HepG2 (cell line): ENCODE data around the gene PLCL1.

Experiments used
- BHLHE40 ChIP-seq: IDR thresholded peaks from 2 replicates; pipeline ENCODE4 v1.6.1; 2011; ENCODE audit warnings: low read length, improper control_type of control experiment
- CTCF ChIP-seq: sonication (generic); formaldehyde crosslinking; IDR thresholded peaks from 2 replicates; pipeline ENCODE4 v1.5.0; 2020; ENCODE audit warnings: mild to moderate bottlenecking, missing genetic modification reagents, moderate library complexity
- DPF2 ChIP-seq: sonication (generic); formaldehyde crosslinking; IDR thresholded peaks from 2 replicates; pipeline ENCODE4 v1.4.0; 2020; ENCODE audit warnings: mild to moderate bottlenecking, low read depth, missing genetic modification reagents, borderline replicate concordance
- HDAC2 ChIP-seq: sonication (generic); formaldehyde crosslinking; IDR thresholded peaks from 2 replicates; pipeline ENCODE4 v1.4.0; 2020; ENCODE audit warnings: missing genetic modification reagents
- HIVEP1 ChIP-seq: sonication (generic); formaldehyde crosslinking; IDR thresholded peaks from 2 replicates; pipeline ENCODE4 v1.4.0; 2020; ENCODE audit warnings: mild to moderate bottlenecking, missing genetic modification reagents
- MAX ChIP-seq: IDR thresholded peaks from 2 replicates; pipeline ENCODE4 v1.6.1; 2012; ENCODE audit warnings: inconsistent platforms
- POLR2A ChIP-seq, 2 experiments: IDR thresholded peaks; 2 replicates each; pipeline ENCODE4 v1.6.1; 2011; ENCODE audit warnings: low read depth in 2 of 2, low read length in 2 of 2, mild to moderate bottlenecking in 1 of 2, moderate library complexity in 1 of 2; ENCODE audit not compliant: insufficient read depth in 1 of 2
- TARDBP ChIP-seq: sonication (generic); formaldehyde crosslinking; IDR thresholded peaks from 2 replicates; pipeline ENCODE4 v1.8.0; 2022; ENCODE audit warnings: mild to moderate bottlenecking, missing genetic modification reagents
- TEAD2 ChIP-seq: sonication (generic); formaldehyde crosslinking; IDR thresholded peaks from 2 replicates; pipeline ENCODE4 v1.9.0; 2021; ENCODE audit warnings: missing genetic modification reagents
- ZFP82 ChIP-seq: sonication (generic); formaldehyde crosslinking; IDR thresholded peaks from 2 replicates; pipeline ENCODE4 v1.5.1; 2020; ENCODE audit warnings: mild to moderate bottlenecking, missing genetic modification reagents, borderline replicate concordance
- ZNF232 ChIP-seq: sonication (generic); formaldehyde crosslinking; IDR thresholded peaks from 2 replicates; pipeline ENCODE4 v1.4.0; 2020; ENCODE audit warnings: missing genetic modification reagents, borderline replicate concordance
- ZNF354B ChIP-seq: sonication (generic); formaldehyde crosslinking; IDR thresholded peaks from 2 replicates; pipeline ENCODE4 v1.8.0; 2022; ENCODE audit warnings: mild to moderate bottlenecking, missing genetic modification reagents
- ZNF776 ChIP-seq: sonication (generic); formaldehyde crosslinking; IDR thresholded peaks from 2 replicates; pipeline ENCODE4 v1.4.0; 2020; ENCODE audit warnings: mild to moderate bottlenecking, missing genetic modification reagents

- TF ChIP-seq DPF2 (CRISPR knock-in tag) = no peak
- no peak for TF ChIP-seq HDAC2
- TF ChIP-seq ZFP82 (CRISPR knock-in tag) = no peak
- TF ChIP-seq POLR2A (IDR thresholded peaks at IDR 0.05; ENCODE audit: insufficient read depth in 1 of 2, low read depth in 2 of 2, low read length in 2 of 2) = no peak
- no peak for TF ChIP-seq MAX
- TF ChIP-seq ZNF354B = no peak
- TF ChIP-seq BHLHE40 = no peak
- no peak for TF ChIP-seq ZNF232 (CRISPR knock-in tag)
- TF ChIP-seq CTCF (CRISPR knock-in tag) = no peak
- no peak for TF ChIP-seq HIVEP1 (CRISPR knock-in tag)
- no peak for TF ChIP-seq ZNF776
- no peak for TF ChIP-seq TEAD2
- TF ChIP-seq TARDBP = no peak
Observed at GRCh38 chr2:197814526-197814925, 10.1 kb downstream of the PLCL1 start.
